Measurements from ENCODE around the gene RGS4.

DNA sequence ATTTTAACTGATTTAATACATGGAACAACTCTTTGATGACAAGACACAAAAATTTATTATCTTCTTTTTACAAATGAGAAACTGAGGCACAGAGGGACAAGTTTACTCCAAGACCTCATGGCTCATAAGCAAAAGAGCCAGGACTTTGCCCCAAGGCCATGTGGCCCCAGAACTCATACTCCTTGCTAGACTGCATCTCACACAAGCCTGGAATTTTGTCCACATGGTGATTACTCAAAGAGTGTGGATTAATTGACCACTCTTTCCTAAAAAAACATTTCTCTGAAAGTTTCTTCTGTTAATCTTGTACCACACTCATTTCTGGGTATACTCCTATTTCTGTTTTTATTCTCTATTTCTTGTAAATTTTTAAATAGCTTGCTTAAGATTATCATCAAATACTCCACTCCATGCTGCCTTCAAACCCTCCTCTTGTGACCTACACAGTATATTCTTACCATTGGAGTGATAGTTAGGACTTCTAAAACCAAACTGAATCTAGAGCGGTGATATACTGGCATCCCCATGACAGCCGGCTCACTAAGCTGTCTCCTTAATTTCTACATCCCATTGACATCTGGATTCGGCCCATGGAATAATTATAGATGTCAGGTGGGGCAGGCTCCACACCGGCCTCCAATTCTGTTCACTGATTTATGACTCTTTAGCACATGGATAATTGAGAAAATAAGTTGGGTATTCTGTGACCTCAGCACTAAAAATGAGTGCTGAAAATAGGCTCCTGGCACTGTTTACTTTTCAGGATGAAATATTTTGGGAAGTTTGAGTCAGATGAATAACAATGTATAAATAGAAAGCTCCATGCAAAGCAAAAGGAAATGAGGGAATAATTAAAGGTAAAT lies 16.1 kb downstream of the RGS4 start:
- TF ChIP-seq EZH2 (IDR thresholded peaks at IDR 0.05; ENCODE audit: low read length): no peak
- TF ChIP-seq, protein P1, sequence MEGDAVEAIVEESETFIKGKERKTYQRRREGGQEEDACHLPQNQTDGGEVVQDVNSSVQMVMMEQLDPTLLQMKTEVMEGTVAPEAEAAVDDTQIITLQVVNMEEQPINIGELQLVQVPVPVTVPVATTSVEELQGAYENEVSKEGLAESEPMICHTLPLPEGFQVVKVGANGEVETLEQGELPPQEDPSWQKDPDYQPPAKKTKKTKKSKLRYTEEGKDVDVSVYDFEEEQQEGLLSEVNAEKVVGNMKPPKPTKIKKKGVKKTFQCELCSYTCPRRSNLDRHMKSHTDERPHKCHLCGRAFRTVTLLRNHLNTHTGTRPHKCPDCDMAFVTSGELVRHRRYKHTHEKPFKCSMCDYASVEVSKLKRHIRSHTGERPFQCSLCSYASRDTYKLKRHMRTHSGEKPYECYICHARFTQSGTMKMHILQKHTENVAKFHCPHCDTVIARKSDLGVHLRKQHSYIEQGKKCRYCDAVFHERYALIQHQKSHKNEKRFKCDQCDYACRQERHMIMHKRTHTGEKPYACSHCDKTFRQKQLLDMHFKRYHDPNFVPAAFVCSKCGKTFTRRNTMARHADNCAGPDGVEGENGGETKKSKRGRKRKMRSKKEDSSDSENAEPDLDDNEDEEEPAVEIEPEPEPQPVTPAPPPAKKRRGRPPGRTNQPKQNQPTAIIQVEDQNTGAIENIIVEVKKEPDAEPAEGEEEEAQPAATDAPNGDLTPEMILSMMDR (optimal IDR thresholded peaks at IDR 0.05 in 1 of 3, IDR thresholded peaks at IDR 0.05 in 1 of 3, conservative IDR thresholded peaks at IDR 0.05 in 1 of 3; ENCODE audit: extremely low read depth in 1 of 3, insufficient read depth in 2 of 3, low read length in 3 of 3): no peak

All from keratinocyte (primary cell).